ENCODE measurements around the gene GALNTL6. TPM values are rescaled to one million over a fixed set of nuclear protein-coding genes. Genes with fewer than 3 reads are reported as not detected.

Gene GALNTL6
- total RNA-seq, 1 donor from 2014 or later, result not detected

GRCh38 chr4:172982151-172982590 is 1169.0 kb downstream of the GALNTL6 start:
- no peak for DNase-seq
- no peak for TF ChIP-seq CTCF (IDR thresholded peaks at IDR 0.05; ENCODE audit: borderline replicate concordance)
- Histone ChIP-seq H3K4me1 (no peaks in the 10 kb centered on the region), H3K9me3 (replicated peaks) (peaks cover 8% of the 10 kb centered on the region), H3K36me3 (no peaks in the 10 kb centered on the region), H3K27me3 (ENCODE audit: low read depth) (peaks cover 18% of the 10 kb centered on the region), H3K4me3 (no peak overlapping the region), H3K27ac (replicated peaks) (no peak overlapping the region)
- intact Hi-C loops (cut with micrococcal nuclease), result no loop called here

GRCh38 chr4:172983014-172983413 is 1169.8 kb downstream of the GALNTL6 start:
- Histone ChIP-seq H3K27me3 (ENCODE audit: low read depth) (peaks cover 12% of the 10 kb centered on the region), H3K4me3 (no peak overlapping the region), H3K27ac (replicated peaks) (no peak overlapping the region), H3K36me3 (no peaks in the 10 kb centered on the region), H3K4me1 (no peaks in the 10 kb centered on the region), H3K9me3 (replicated peaks) (peaks cover 13% of the 10 kb centered on the region)
- intact Hi-C loops (cut with micrococcal nuclease), result no loop called here
- DNase-seq, result no peak
- no peak for TF ChIP-seq CTCF (IDR thresholded peaks at IDR 0.05; ENCODE audit: borderline replicate concordance)

GRCh38 chr4:172983631-172984030 is 1170.4 kb downstream of the GALNTL6 start:
- no peaks in the 10 kb centered on the region for H3K36me3 ChIP-seq
- no peak for DNase-seq
- H3K4me1 ChIP-seq, result no peaks in the 10 kb centered on the region
- intact Hi-C loops (cut with micrococcal nuclease), result no loop called here
- H3K27me3 ChIP-seq (ENCODE audit: low read depth), result peaks cover 11% of the 10 kb centered on the region
- no peak overlapping the region for H3K27ac ChIP-seq (replicated peaks)
- H3K9me3 ChIP-seq (replicated peaks), result peaks cover 19% of the 10 kb centered on the region
- H3K4me3 ChIP-seq, result no peak overlapping the region
- no peak for TF ChIP-seq CTCF (IDR thresholded peaks at IDR 0.05; ENCODE audit: borderline replicate concordance)

GRCh38 chr4:172985552-172985951 is 1172.3 kb downstream of the GALNTL6 start:
- no peak for TF ChIP-seq CTCF (IDR thresholded peaks at IDR 0.05; ENCODE audit: borderline replicate concordance)
- no peaks in the 10 kb centered on the region for H3K4me1 ChIP-seq
- H3K9me3 ChIP-seq (replicated peaks), result peaks cover 30% of the 10 kb centered on the region
- no peak overlapping the region for H3K4me3 ChIP-seq
- intact Hi-C loops (cut with micrococcal nuclease), result no loop called here
- H3K27me3 ChIP-seq (ENCODE audit: low read depth), result peaks cover 8% of the 10 kb centered on the region
- no peaks in the 10 kb centered on the region for H3K36me3 ChIP-seq
- no peak for DNase-seq
- H3K27ac ChIP-seq (replicated peaks), result no peak overlapping the region

- H3K4me3 ChIP-seq, result no peak overlapping the region
- no peaks in the 10 kb centered on the region for H3K36me3 ChIP-seq
- TF ChIP-seq CTCF (IDR thresholded peaks at IDR 0.05; ENCODE audit: borderline replicate concordance), result no peak
- peaks cover 30% of the 10 kb centered on the region for H3K9me3 ChIP-seq (replicated peaks)
- H3K27ac ChIP-seq (replicated peaks), result no peak overlapping the region
- DNase-seq, result no peak
- intact Hi-C loops (cut with micrococcal nuclease), result no loop called here
- peaks cover 2% of the 10 kb centered on the region for H3K27me3 ChIP-seq (ENCODE audit: low read depth)
- no peaks in the 10 kb centered on the region for H3K4me1 ChIP-seq
Measured at GRCh38 chr4:172986114-172986513, 1172.9 kb downstream of the GALNTL6 start.

Data from left ventricle myocardium inferior (tissue), 1 donor.